Endothelial cell of umbilical vein (primary cell): ENCODE measurements around the gene PTPRE. TPM values are rescaled to one million over a fixed set of nuclear protein-coding genes. Genes with fewer than 3 reads are reported as not detected.

Source experiments
- BruUV-seq: library from RNA; stranded (reverse); fragments of 400-500 nt; replicated peaks from 2 replicates; lab custom pipeline; 2021; lab: Mats Ljungman, UMichigan
- CTCF ChIA-PET: fragments of 300-600, 350-600 bp; sonication (Branson Sonifier 250); formaldehyde crosslinking; loops from one replicate; lab custom pipeline; 2021; ENCODE audit warnings: antibody characterized with exemption, inconsistent platforms; lab: Charles Lee
- POLR2A ChIA-PET: fragments of 300-600, 350-600 bp; sonication (Branson Sonifier 250); formaldehyde crosslinking; loops from one replicate; lab custom pipeline; 2021; ENCODE audit warnings: antibody characterized with exemption, inconsistent platforms; lab: Charles Lee
- DNase-seq: peaks from one replicate; pipeline ENCODE4 v3.0.0-alpha.2; 2011; ENCODE audit warnings: low read depth, low spot score
- FAIRE-seq: peaks from 2 replicates; lab custom pipeline; 2011; peaks lifted over from hg19 to GRCh38; lab: Jason Lieb, UNC
- H2AFZ ChIP-seq: 2 replicates; pipeline ENCODE4 v1.6.0; 2012; ENCODE audit warnings: low read depth, low read length, control low read depth, inconsistent platforms
- H3K27ac ChIP-seq: 2 replicates; pipeline ENCODE4 v1.5.1; 2011; ENCODE audit warnings: low read depth, mild to moderate bottlenecking, control low read depth, low read length, moderate library complexity; ENCODE audit not compliant: insufficient read depth
- H3K27me3 ChIP-seq, 2 experiments: 2 replicates each; pipeline versions ENCODE4 v1.6.0 to v1.6.1; 2011; ENCODE audit warnings: low read length in 2 of 2, mixed read lengths in 1 of 2; ENCODE audit not compliant: control insufficient read depth in 2 of 2, insufficient read depth in 2 of 2
- H3K36me3 ChIP-seq, 2 experiments: 2 replicates in 1 of 2; 3 replicates in 1 of 2; pipeline ENCODE4 v1.5.1; 2011; ENCODE audit warnings: low read length in 2 of 2, mild to moderate bottlenecking in 1 of 2, moderate library complexity in 1 of 2; ENCODE audit not compliant: control insufficient read depth in 2 of 2, insufficient read depth in 2 of 2; ENCODE audit errors: extremely low read depth in 1 of 2
- H3K4me1 ChIP-seq: 3 replicates; pipeline ENCODE4 v1.5.1; 2011; ENCODE audit warnings: mild to moderate bottlenecking, low read length; ENCODE audit not compliant: control insufficient read depth, insufficient read depth; ENCODE audit errors: extremely low read depth
- H3K4me2 ChIP-seq: 2 replicates; pipeline ENCODE4 v1.6.1; 2011; ENCODE audit warnings: low read length, control low read depth, mixed read lengths; ENCODE audit not compliant: insufficient read depth
- H3K4me3 ChIP-seq, 3 experiments: fragments of 200-600 bp in 1 of 3; sonication (generic), shearing (Covaris generic) in 1 of 3; replicated peaks in 1 of 3; 2 replicates each; pipeline ENCODE4 v1.5.1; 2011 to 2016; ENCODE audit warnings: control low read depth in 3 of 3, low read length in 3 of 3, mild to moderate bottlenecking in 2 of 3, inconsistent platforms in 1 of 3, low read depth in 1 of 3, moderate library complexity in 1 of 3; ENCODE audit not compliant: insufficient read depth in 1 of 3
- H3K79me2 ChIP-seq: 2 replicates; pipeline ENCODE4 v1.6.0; 2012; ENCODE audit warnings: low read length, inconsistent platforms; ENCODE audit not compliant: control insufficient read depth, insufficient read depth
- H3K9ac ChIP-seq: replicated peaks from 2 replicates; pipeline ENCODE3; 2011; ENCODE audit warnings: low read length, control low read depth; ENCODE audit not compliant: insufficient read depth; ENCODE audit errors: extremely low read depth
- H3K9me1 ChIP-seq: replicated peaks from 3 replicates; pipeline ENCODE4 v1.6.0; 2011; ENCODE audit warnings: mild to moderate bottlenecking, low read length; ENCODE audit not compliant: control insufficient read depth, insufficient read depth; ENCODE audit errors: extremely low read depth
- H3K9me3 ChIP-seq: replicated peaks from 2 replicates; pipeline ENCODE4 v1.5.1; 2012; ENCODE audit warnings: low read length, inconsistent platforms; ENCODE audit not compliant: control insufficient read depth, insufficient read depth
- H4K20me1 ChIP-seq: replicated peaks from 2 replicates; pipeline ENCODE3; 2011; ENCODE audit warnings: mild to moderate bottlenecking, low read length; ENCODE audit not compliant: control insufficient read depth, insufficient read depth; ENCODE audit errors: extremely low read depth
- CTCF ChIP-seq, 2 donors: IDR thresholded peaks; 1 replicate in 1 of 2; 2 replicates in 1 of 2; pipeline ENCODE4 v1.5.1; 2011; ENCODE audit warnings: low read length in 2 of 2, mild to moderate bottlenecking in 2 of 2, moderate library complexity in 2 of 2, control low read depth in 1 of 2, inconsistent platforms in 1 of 2, low read depth in 1 of 2; ENCODE audit not compliant: insufficient read depth in 1 of 2; ENCODE audit errors: extremely low read depth in 1 of 2
- EZH2 ChIP-seq: IDR thresholded peaks from 2 replicates; pipeline ENCODE4 v1.6.1; 2012; ENCODE audit warnings: borderline replicate concordance, low read depth, mild to moderate bottlenecking, moderate library complexity, low read length, inconsistent platforms; ENCODE audit not compliant: severe bottlenecking
- FOS ChIP-seq: IDR thresholded peaks from 2 replicates; pipeline ENCODE4 v1.6.1; 2011; ENCODE audit warnings: mild to moderate bottlenecking, low read length, moderate library complexity, borderline replicate concordance; ENCODE audit not compliant: insufficient read depth
- GATA2 ChIP-seq: IDR thresholded peaks from 2 replicates; pipeline ENCODE4 v1.7.0; 2011; ENCODE audit warnings: low read depth, mild to moderate bottlenecking, moderate library complexity, mixed read lengths, low read length; ENCODE audit not compliant: insufficient read length, insufficient read depth
- JUN ChIP-seq: IDR thresholded peaks from 2 replicates; pipeline ENCODE4 v1.6.1; 2011; ENCODE audit warnings: borderline replicate concordance, low read depth; ENCODE audit not compliant: insufficient read length, insufficient read depth
- MAX ChIP-seq: IDR thresholded peaks from 2 replicates; pipeline ENCODE4 v1.6.1; 2011; ENCODE audit not compliant: insufficient read depth, insufficient read length
- MYC ChIP-seq: IDR thresholded peaks from one replicate; pipeline ENCODE4 v1.6.1; 2011; ENCODE audit warnings: mild to moderate bottlenecking, low read depth, low read length
- POLR2A ChIP-seq: IDR thresholded peaks from 2 replicates; pipeline ENCODE4 v1.6.1; 2012; ENCODE audit warnings: low read depth, mild to moderate bottlenecking, control low read depth, low read length
- POLR2AphosphoS5 ChIP-seq: IDR thresholded peaks from 2 replicates; pipeline ENCODE4 v1.6.1; 2012; ENCODE audit warnings: low read depth, mild to moderate bottlenecking, control low read depth, low read length, moderate library complexity; ENCODE audit not compliant: insufficient read depth
- dilution Hi-C: fragments of 300-500 bp; cut with MboI; formaldehyde crosslinking; loops from one replicate; pipeline ENCODE4 v1.15.0; 2019; ENCODE audit warnings: low sequenced_read_pairs; ENCODE audit not compliant: extremely low pct_ligation_motif_present
- intact Hi-C: fragments of 100-400 bp; cut with micrococcal nuclease; formaldehyde crosslinking; loops from one replicate; pipeline ENCODE4 v1.10.0; 2022
- polyA plus RNA-seq, 4 experiments: library from polyadenylated mRNA; depleted of rRNA in 3 of 4; stranded (reverse) in 3 of 4; unstranded in 1 of 4; fragments of >200 nt; gene quantifications; 2 replicates each; pipeline versions ENCODE4 v1.2.1 to v1.2.3, GENCODE V29; 2011 to 2012; ENCODE audit warnings: missing spikeins in 1 of 4
- total RNA-seq: library from RNA; stranded (reverse); gene quantifications from 2 replicates; pipeline ENCODE4 v1.2.3, GENCODE V29; 2021

PTPRE gene
- total and polyA plus RNA-seq, 2 donors (not counting 3 experiments of a cell fraction or from before 2014, with no cell fraction given), result 37.3 to 116 TPM

GRCh38 chr10:128084991-128085390, 178.1 kb downstream of the PTPRE start:
- intact Hi-C loops (no loop called here), dilution Hi-C loops (no loop called here)
- FAIRE-seq (no peak), DNase-seq (no peak)
- POLR2A ChIA-PET, result no interaction called here
- no peak overlapping the region for H3K4me2 ChIP-seq
- CTCF ChIA-PET, result no interaction called here
- no peaks in the 10 kb centered on the region for H3K9me3 ChIP-seq
- no peak overlapping the region for H2AFZ ChIP-seq
- H3K4me1 ChIP-seq, result no peaks in the 10 kb centered on the region
- H3K4me3 ChIP-seq, result no peak overlapping the region
- no peak overlapping the region for H3K9ac ChIP-seq
- no peak overlapping the region for H3K27ac ChIP-seq
- no peaks in the 10 kb centered on the region for H3K9me1 ChIP-seq
- no peaks in the 10 kb centered on the region for H4K20me1 ChIP-seq
- no peaks in the 10 kb centered on the region for H3K27me3 ChIP-seq
- TF ChIP-seq JUN (no peak), POLR2AphosphoS5 (no peak), GATA2 (no peak), MYC (no peak), POLR2A (no peak), EZH2 (no peak), CTCF (IDR thresholded peaks at IDR 0.05; ENCODE audit: extremely low read depth in 1 of 2, insufficient read depth in 1 of 2, low read depth in 1 of 2, low read length in 2 of 2) (no peak), FOS (no peak), MAX (no peak)
- H3K79me2 ChIP-seq, result no peaks in the 10 kb centered on the region
- H3K36me3 ChIP-seq, result peaks cover 12 to 23% of the 10 kb centered on the region in 2 experiments
- BruUV-seq, result no TSS peak
